ENCODE measurements around the gene CAPN13.

- TF ChIP-seq CTCF (IDR thresholded peaks at IDR 0.05; ENCODE audit: insufficient read depth, low read depth, low read length), result no peak
- TF ChIP-seq EZH2 (IDR thresholded peaks at IDR 0.05; ENCODE audit: insufficient read depth, low read length), result no peak
These were observed 47.8 kb downstream of the CAPN13 start for GRCh38 chr2:30759481-30759880.
